Keratinocyte (primary cell): ENCODE data around the gene CHI3L1. TPM values are rescaled to one million over a fixed set of nuclear protein-coding genes. Genes with fewer than 3 reads are reported as not detected.

ENCODE experiments used
- DNase-seq: peaks from one replicate; pipeline ENCODE4 v3.0.0-alpha.2; 2011; ENCODE audit warnings: low read depth, missing footprints, low spot score
- FAIRE-seq: peaks from 2 replicates; lab custom pipeline; 2011; peaks lifted over from hg19 to GRCh38; lab: Jason Lieb, UNC
- H2AFZ ChIP-seq: 2 replicates; pipeline ENCODE4 v1.6.0; 2012; ENCODE audit warnings: low read length, control low read depth, inconsistent platforms; ENCODE audit not compliant: control insufficient read depth
- H3K27ac ChIP-seq: 2 replicates; pipeline ENCODE4 v1.5.1; 2011; ENCODE audit warnings: low read length; ENCODE audit not compliant: control insufficient read depth, insufficient read depth
- H3K27me3 ChIP-seq: 3 replicates; pipeline ENCODE4 v1.6.0; 2011; ENCODE audit warnings: low read length; ENCODE audit not compliant: control insufficient read depth, insufficient read depth; ENCODE audit errors: extremely low read depth
- H3K36me3 ChIP-seq, 2 experiments: 2 replicates in 1 of 2; 3 replicates in 1 of 2; pipeline ENCODE4 v1.5.1; 2011; ENCODE audit warnings: low read length in 2 of 2, mild to moderate bottlenecking in 1 of 2; ENCODE audit not compliant: control insufficient read depth in 2 of 2, insufficient read depth in 2 of 2; ENCODE audit errors: extremely low read depth in 1 of 2
- H3K4me1 ChIP-seq: 3 replicates; pipeline ENCODE4 v1.5.1; 2011; ENCODE audit warnings: low read length; ENCODE audit not compliant: control insufficient read depth, insufficient read depth; ENCODE audit errors: extremely low read depth
- H3K4me2 ChIP-seq: 3 replicates; pipeline ENCODE4 v1.6.0; 2011; ENCODE audit warnings: low read depth, low read length; ENCODE audit not compliant: control insufficient read depth, insufficient read depth; ENCODE audit errors: extremely low read depth
- H3K4me3 ChIP-seq, 3 experiments: fragments of 200-600 bp in 1 of 3; sonication (generic) in 1 of 3; 2 replicates in 2 of 3; 3 replicates in 1 of 3; pipeline ENCODE4 v1.5.1; 2011 to 2016; ENCODE audit warnings: low read length in 3 of 3, mild to moderate bottlenecking in 3 of 3, control low read depth in 2 of 3, inconsistent platforms in 1 of 3, low read depth in 1 of 3, mixed read lengths in 1 of 3, mixed run types in 1 of 3, moderate library complexity in 1 of 3; ENCODE audit not compliant: control insufficient read depth in 2 of 3, insufficient read depth in 2 of 3; ENCODE audit errors: extremely low read depth in 1 of 3
- H3K79me2 ChIP-seq: 2 replicates; pipeline ENCODE4 v1.6.0; 2012; ENCODE audit warnings: low read length; ENCODE audit not compliant: control insufficient read depth, insufficient read depth
- H3K9ac ChIP-seq: 3 replicates; pipeline ENCODE4 v1.6.0; 2011; ENCODE audit warnings: low read length; ENCODE audit not compliant: control insufficient read depth, insufficient read depth; ENCODE audit errors: extremely low read depth
- H3K9me1 ChIP-seq: 3 replicates; pipeline ENCODE4 v1.6.0; 2011; ENCODE audit warnings: low read length; ENCODE audit not compliant: control insufficient read depth, insufficient read depth; ENCODE audit errors: extremely low read depth
- H3K9me3 ChIP-seq: 2 replicates; pipeline ENCODE4 v1.5.1; 2012; ENCODE audit warnings: low read depth, low read length; ENCODE audit not compliant: control insufficient read depth
- H4K20me1 ChIP-seq: 3 replicates; pipeline ENCODE4 v1.6.0; 2011; ENCODE audit warnings: low read length; ENCODE audit not compliant: control insufficient read depth, insufficient read depth; ENCODE audit errors: extremely low read depth
- CTCF ChIP-seq, 3 experiments: IDR thresholded peaks in 1 of 3; conservative IDR thresholded peaks in 1 of 3; optimal IDR thresholded peaks in 1 of 3; 2 replicates in 2 of 3; 3 replicates in 1 of 3; pipeline versions ENCODE3 to v1.5.1; 2011; ENCODE audit warnings: low read length in 3 of 3, mild to moderate bottlenecking in 3 of 3, moderate library complexity in 2 of 3, control low read depth in 1 of 3, inconsistent platforms in 1 of 3; ENCODE audit not compliant: insufficient read depth in 2 of 3; ENCODE audit errors: extremely low read depth in 1 of 3
- EZH2 ChIP-seq: IDR thresholded peaks from one replicate; pipeline ENCODE4 v1.6.1; 2012; ENCODE audit warnings: inconsistent platforms, mild to moderate bottlenecking, low read length, moderate library complexity
- dilution Hi-C: fragments of 300-500 bp; cut with MboI; formaldehyde crosslinking; loops from one replicate; pipeline ENCODE4 v1.7.0; 2020; ENCODE audit warnings: low sequenced_read_pairs; ENCODE audit not compliant: extremely low pct_ligation_motif_present
- polyA plus RNA-seq, 5 experiments: library from polyadenylated mRNA; depleted of rRNA in 3 of 5; stranded (reverse) in 3 of 5; stranded (forward) in 1 of 5; unstranded in 1 of 5; fragments of >200 nt; gene quantifications; 1 replicate in 1 of 5; 2 replicates in 3 of 5; 3 replicates in 1 of 5; pipeline versions ENCODE4 v1.2.1 to v1.2.3, GENCODE V29; 2011 to 2012; ENCODE audit warnings: missing spikeins in 2 of 5, low read depth in 1 of 5, low replicate concordance in 1 of 5

CHI3L1 gene
- polyA plus RNA-seq, 1 donor (not counting 4 experiments of a cell fraction or from before 2014, with no cell fraction given): 0.20 TPM

GRCh38 chr1:203172184-203173010 lies 14.1 kb downstream of the CHI3L1 start:
- Histone ChIP-seq H4K20me1 (no peaks in the 10 kb centered on the region), H3K27me3 (peaks cover 4% of the 10 kb centered on the region), H2AFZ (no peak overlapping the region), H3K4me3 (no peak overlapping the region), H3K9ac (no peak overlapping the region), H3K4me1 (no peaks in the 10 kb centered on the region), H3K9me3 (no peaks in the 10 kb centered on the region), H3K36me3 (no peaks in the 10 kb centered on the region), H3K9me1 (no peaks in the 10 kb centered on the region), H3K4me2 (no peak overlapping the region), H3K79me2 (no peaks in the 10 kb centered on the region), H3K27ac (no peak overlapping the region)
- TF ChIP-seq EZH2 (no peak), CTCF (optimal IDR thresholded peaks at IDR 0.05 in 1 of 3, IDR thresholded peaks at IDR 0.05 in 1 of 3, conservative IDR thresholded peaks at IDR 0.05 in 1 of 3; ENCODE audit: extremely low read depth in 1 of 3, insufficient read depth in 2 of 3, low read length in 3 of 3) (peak; percentile 89 to 100 (median 96))
- DNase-seq (no peak), FAIRE-seq (no peak)
- dilution Hi-C loops: no loop called here

GRCh38 chr1:203171341-203172183 lies 14.9 kb downstream of the CHI3L1 start:
- Histone ChIP-seq H3K9me3 (no peaks in the 10 kb centered on the region), H3K27me3 (peaks cover 4% of the 10 kb centered on the region), H3K36me3 (no peaks in the 10 kb centered on the region), H2AFZ (no peak overlapping the region), H4K20me1 (no peaks in the 10 kb centered on the region), H3K79me2 (no peaks in the 10 kb centered on the region), H3K4me1 (no peaks in the 10 kb centered on the region), H3K4me2 (no peak overlapping the region), H3K4me3 (no peak overlapping the region), H3K27ac (no peak overlapping the region), H3K9ac (no peak overlapping the region), H3K9me1 (no peaks in the 10 kb centered on the region)
- dilution Hi-C loops: no loop called here
- DNase-seq (no peak), FAIRE-seq (no peak)
- TF ChIP-seq CTCF (optimal IDR thresholded peaks at IDR 0.05 in 1 of 3, IDR thresholded peaks at IDR 0.05 in 1 of 3, conservative IDR thresholded peaks at IDR 0.05 in 1 of 3; ENCODE audit: extremely low read depth in 1 of 3, insufficient read depth in 2 of 3, low read length in 3 of 3) (no peak), EZH2 (no peak)
